ENCODE measurements around the gene CHTOP.

The CHTOP gene

GRCh38 chr1:153612111-153612754 lies 21.6 kb upstream of the CHTOP start:
- ATAC-seq = no peak
- TF ChIP-seq TOX (CRISPR knock-in tag; IDR thresholded peaks at IDR 0.05; ENCODE audit: borderline replicate concordance) (no peak), ESRRG (CRISPR knock-in tag; IDR thresholded peaks at IDR 0.05) (no peak), ISL1 (CRISPR knock-in tag; IDR thresholded peaks at IDR 0.05) (no peak), ZNF70 (CRISPR knock-in tag; IDR thresholded peaks at IDR 0.05) (no peak), CSRNP3 (CRISPR knock-in tag; IDR thresholded peaks at IDR 0.05) (no peak), POU6F1 (CRISPR knock-in tag; IDR thresholded peaks at IDR 0.05; ENCODE audit: borderline replicate concordance, low read depth) (no peak), OSR1 (CRISPR knock-in tag; IDR thresholded peaks at IDR 0.05) (no peak), GLIS3 (CRISPR knock-in tag; IDR thresholded peaks at IDR 0.05) (no peak), PATZ1 (CRISPR knock-in tag; IDR thresholded peaks at IDR 0.05; ENCODE audit: borderline replicate concordance) (no peak), SNAI2 (CRISPR knock-in tag; IDR thresholded peaks at IDR 0.05) (no peak), PPARA (CRISPR knock-in tag; IDR thresholded peaks at IDR 0.05; ENCODE audit: borderline replicate concordance) (no peak), CSDC2 (CRISPR knock-in tag; IDR thresholded peaks at IDR 0.05) (no peak), RARB (CRISPR knock-in tag; IDR thresholded peaks at IDR 0.05) (no peak), ZC3H10 (CRISPR knock-in tag; IDR thresholded peaks at IDR 0.05) (no peak)

- TF ChIP-seq ZFP30 (CRISPR knock-in tag; IDR thresholded peaks at IDR 0.05) (no peak), ESRRG (CRISPR knock-in tag; IDR thresholded peaks at IDR 0.05) (no peak), GLIS3 (CRISPR knock-in tag; IDR thresholded peaks at IDR 0.05) (no peak), TSHZ2 (CRISPR knock-in tag; IDR thresholded peaks at IDR 0.05) (no peak), TOX (CRISPR knock-in tag; IDR thresholded peaks at IDR 0.05; ENCODE audit: borderline replicate concordance) (no peak), ZNF70 (CRISPR knock-in tag; IDR thresholded peaks at IDR 0.05) (no peak), ZC3H10 (CRISPR knock-in tag; IDR thresholded peaks at IDR 0.05) (no peak), ZNF8 (CRISPR knock-in tag; IDR thresholded peaks at IDR 0.05) (no peak), RARB (CRISPR knock-in tag; IDR thresholded peaks at IDR 0.05) (no peak), BACH2 (CRISPR knock-in tag; IDR thresholded peaks at IDR 0.05; ENCODE audit: borderline replicate concordance) (no peak), CREB5 (CRISPR knock-in tag; IDR thresholded peaks at IDR 0.05; ENCODE audit: low read depth) (no peak), ZFP3 (CRISPR knock-in tag; IDR thresholded peaks at IDR 0.05) (no peak), PPARA (CRISPR knock-in tag; IDR thresholded peaks at IDR 0.05; ENCODE audit: borderline replicate concordance) (no peak), OSR1 (CRISPR knock-in tag; IDR thresholded peaks at IDR 0.05) (no peak), SNAI2 (CRISPR knock-in tag; IDR thresholded peaks at IDR 0.05) (no peak), ARNTL (CRISPR knock-in tag; IDR thresholded peaks at IDR 0.05; ENCODE audit: borderline replicate concordance, low read depth) (no peak), POU6F1 (CRISPR knock-in tag; IDR thresholded peaks at IDR 0.05; ENCODE audit: borderline replicate concordance, low read depth) (no peak), ZNF565 (CRISPR knock-in tag; conservative IDR thresholded peaks at IDR 0.05; ENCODE audit: low read depth) (no peak), PATZ1 (CRISPR knock-in tag; IDR thresholded peaks at IDR 0.05; ENCODE audit: borderline replicate concordance) (no peak)
- peak; percentile 65 for ATAC-seq
These were observed 21.0 kb upstream of the CHTOP start, which contains the start of gene S100A16 for GRCh38 chr1:153612755-153613331. TSS of gene S100A16 (minus strand) at chr1:153613137. CDS start at chr1:153608151, 4,986 bp downstream.
